ENCODE measurements around the gene R3HDM1. TPM values are rescaled to one million over a fixed set of nuclear protein-coding genes. Genes with fewer than 3 reads are reported as not detected.

R3HDM1 gene
- total and polyA plus RNA-seq, 2 donors (not counting 1 experiment from before 2014, with no cell fraction given), result 23.7 to 57.8 TPM

- no peak overlapping the region for H3K4me3 Mint-ChIP-seq
- Histone ChIP-seq H3K27ac (ENCODE audit: low read length in 2 of 2) (no peak overlapping the region), H3K27me3 (replicated peaks in 1 of 4; ENCODE audit: control extremely low read depth in 1 of 4, control insufficient read depth in 3 of 4, insufficient read depth in 4 of 4, low read length in 3 of 4) (no peaks in the 10 kb centered on the region), H4K20me1 (ENCODE audit: control insufficient read depth, insufficient read depth, low read length, poor library complexity, severe bottlenecking) (no peaks in the 10 kb centered on the region), H2AFZ (ENCODE audit: insufficient read depth, low read depth, low read length, poor library complexity, severe bottlenecking) (no peak overlapping the region), H3K36me3 (replicated peaks in 1 of 2; ENCODE audit: control extremely low read depth in 1 of 2, control insufficient read depth in 1 of 2, extremely low read depth in 1 of 2, insufficient read depth in 2 of 2, low read length in 1 of 2) (no peaks in the 10 kb centered on the region), H3K4me3 (ENCODE audit: control extremely low read depth in 1 of 5, extremely low read depth in 1 of 5, insufficient read depth in 1 of 5, low read depth in 2 of 5, low read length in 4 of 5) (no peak overlapping the region), H3K9me3 (ENCODE audit: control extremely low read depth in 1 of 3, control insufficient read depth in 2 of 3, insufficient read depth in 1 of 3, low read length in 2 of 3) (no peaks in the 10 kb centered on the region), H3K4me2 (replicated peaks; ENCODE audit: low read depth, low read length, poor library complexity, severe bottlenecking) (no peak overlapping the region), H3K79me2 (ENCODE audit: control insufficient read depth, insufficient read depth, low read length) (peaks cover 28% of the 10 kb centered on the region), H3K9ac (ENCODE audit: low read length) (no peak overlapping the region), H3K4me1 (ENCODE audit: control insufficient read depth in 2 of 2, insufficient read depth in 2 of 2, low read length in 2 of 2) (peaks cover 13 to 14% of the 10 kb centered on the region in 2 donors)
- no peaks in the 10 kb centered on the region for H3K9me3 Mint-ChIP-seq (ENCODE audit: insufficient read depth)
- no peak overlapping the region for H3K27ac Mint-ChIP-seq
- WGBS (ENCODE audit: insufficient coverage), result 100% methylated on average over 1 of the region's 3 CpGs
- intact Hi-C loops (cut with micrococcal nuclease), result no loop called here
- no peaks in the 10 kb centered on the region for H3K27me3 Mint-ChIP-seq
- CTCF ChIA-PET, result no interaction called here
- TF ChIP-seq EZH2 (IDR thresholded peaks at IDR 0.05; ENCODE audit: borderline replicate concordance, insufficient read depth, low read depth, low read length, poor library complexity, severe bottlenecking) (no peak), CTCF (IDR thresholded peaks at IDR 0.05) (no peak)
- H3K4me1 Mint-ChIP-seq, result peaks cover 8% of the 10 kb centered on the region
- no peak for DNase-seq
- POLR2A ChIA-PET, result no interaction called here
- ATAC-seq (ENCODE audit: low read depth), result no peak
These were observed 3.3 kb upstream of the R3HDM1 start for GRCh38 chr2:135528006-135528405.

- H3K79me2 ChIP-seq (ENCODE audit: control insufficient read depth, insufficient read depth, low read length), result peaks cover 40% of the 10 kb centered on the region
- under 1% methylated on average over 22 of the region's 46 CpGs for WGBS (ENCODE audit: insufficient coverage)
- peak; percentile 70 for ATAC-seq (ENCODE audit: low read depth)
- ChIA-PET CTCF (interaction anchor here (0.6 kb wide), 1 partner anchor 37 kb away, joined by 3 read pairs; no protein-coding TSS in a partner anchor), POLR2A (interaction anchor here (0.8 to 1.3 kb wide), 3 partner anchors 479 to 612 kb away, joined by 3 to 8 read pairs (median 3); partner anchors contain the start of genes CCNT2 and RAB3GAP1)
- Mint-ChIP-seq H3K4me1 (peaks cover 12% of the 10 kb centered on the region), H3K9me3 (ENCODE audit: insufficient read depth) (no peaks in the 10 kb centered on the region), H3K27ac (peak within 1 kb of the TSS; percentile 81), H3K4me3 (no peak within 1 kb of the TSS), H3K27me3 (no peaks in the 10 kb centered on the region)
- H3K9ac ChIP-seq (ENCODE audit: low read length), result peak within 1 kb of the TSS; percentile 82
- no peaks in the 10 kb centered on the region for H3K9me3 ChIP-seq (ENCODE audit: control extremely low read depth in 1 of 3, control insufficient read depth in 2 of 3, insufficient read depth in 1 of 3, low read length in 2 of 3)
- TF ChIP-seq EZH2 (IDR thresholded peaks at IDR 0.05; ENCODE audit: borderline replicate concordance, insufficient read depth, low read depth, low read length, poor library complexity, severe bottlenecking), result no peak
- TF ChIP-seq CTCF (IDR thresholded peaks at IDR 0.05), result no peak
- H3K4me1 ChIP-seq (ENCODE audit: control insufficient read depth in 2 of 2, insufficient read depth in 2 of 2, low read length in 2 of 2), result peaks cover 13 to 14% of the 10 kb centered on the region in 2 donors
- H3K36me3 ChIP-seq (replicated peaks in 1 of 2; ENCODE audit: control extremely low read depth in 1 of 2, control insufficient read depth in 1 of 2, extremely low read depth in 1 of 2, insufficient read depth in 2 of 2, low read length in 1 of 2), result no peaks in the 10 kb centered on the region
- peak within 1 kb of the TSS; percentile 95 for H3K4me2 ChIP-seq (replicated peaks; ENCODE audit: low read depth, low read length, poor library complexity, severe bottlenecking)
- intact Hi-C loops (cut with micrococcal nuclease), result loop anchor here (1.0 to 10.0 kb wide), 4 partner anchors 345 to 604 kb away; partner anchors contain the start of gene RAB3GAP1
- no peaks in the 10 kb centered on the region for H4K20me1 ChIP-seq (ENCODE audit: control insufficient read depth, insufficient read depth, low read length, poor library complexity, severe bottlenecking)
- peak within 1 kb of the TSS; percentile 81 to 100 (median 91) for H3K4me3 ChIP-seq (ENCODE audit: control extremely low read depth in 1 of 5, extremely low read depth in 1 of 5, insufficient read depth in 1 of 5, low read depth in 2 of 5, low read length in 4 of 5)
- H3K27ac ChIP-seq (ENCODE audit: low read length in 2 of 2), result peak within 1 kb of the TSS; percentile 86 to 88
- DNase-seq, result peak; percentile 98
- no peaks in the 10 kb centered on the region for H3K27me3 ChIP-seq (replicated peaks in 1 of 4; ENCODE audit: control extremely low read depth in 1 of 4, control insufficient read depth in 3 of 4, insufficient read depth in 4 of 4, low read length in 3 of 4)
- peak within 1 kb of the TSS; percentile 100 for H2AFZ ChIP-seq (ENCODE audit: insufficient read depth, low read depth, low read length, poor library complexity, severe bottlenecking)
These were observed 712 bp upstream of the R3HDM1 start, which contains the start of gene ZRANB3 for GRCh38 chr2:135530313-135531230. TSS of gene ZRANB3 (minus strand) at chr2:135531218.

All from B cell (primary cell).